ENCODE results near the gene DEPDC5. TPM values are rescaled to one million over a fixed set of nuclear protein-coding genes. Genes with fewer than 3 reads are reported as not detected.
"Not testable (repeated sequence)": the region's sequence is repeated elsewhere in the genome, so short reads cannot be mapped to it uniquely, and the experiment has no call there.

DEPDC5 gene
- 10 to 100 TPM in 3 of 4 donors, 1 to 10 TPM in 1; 9.3 to 20.8 (median 12.0) TPM for total RNA-seq
- 10 to 100 TPM in 2 of 3 donors, 1 to 10 TPM in 1; 8.4 to 21.3 (median 12.9) TPM for polyA plus RNA-seq

DNA sequence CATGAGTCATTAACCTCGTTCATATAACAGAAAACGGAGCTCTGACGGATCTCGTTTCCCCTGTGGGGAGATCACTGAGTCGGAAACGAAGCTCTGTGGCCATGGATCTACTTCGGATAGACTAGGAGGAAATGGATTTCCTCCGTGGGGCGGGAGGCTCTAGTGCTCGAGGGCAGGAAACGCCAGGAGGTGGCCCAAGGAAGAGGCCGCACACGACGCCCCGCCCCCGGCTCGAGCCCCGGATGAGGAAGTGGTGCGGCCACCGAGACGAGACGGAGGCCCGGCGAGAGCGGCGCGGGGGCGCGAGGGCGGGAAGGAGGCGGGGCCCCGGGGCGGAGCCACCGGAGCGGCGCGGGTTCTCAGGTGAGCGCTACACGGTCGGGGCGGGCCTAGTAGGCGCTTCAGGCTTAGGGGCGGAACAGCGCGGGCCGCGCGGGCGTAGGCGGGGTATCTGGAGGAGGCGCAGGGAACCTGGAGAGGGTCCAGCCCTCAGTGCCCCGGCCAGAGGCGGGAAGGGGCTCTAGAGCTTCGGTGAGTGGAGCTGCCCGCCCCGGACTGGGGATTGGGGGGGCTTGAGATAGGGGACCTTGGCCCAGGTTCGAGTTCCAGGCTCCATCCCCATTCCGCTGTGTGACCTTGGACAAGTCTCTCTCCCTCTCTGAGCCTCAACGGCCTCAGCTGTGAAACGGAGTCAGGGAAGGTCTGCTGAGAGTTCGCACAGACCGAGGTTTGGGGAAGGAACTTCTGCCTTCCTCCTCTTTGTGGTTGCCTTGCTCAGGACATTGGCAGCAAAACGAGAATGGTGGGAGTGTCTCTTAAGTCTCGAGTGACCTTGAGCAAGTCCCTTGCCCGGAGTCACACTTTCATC is at the start of gene DEPDC5:
Gene DEPDC5 (plus strand): TSS at position 386 of the 868 bp plus-strand sequence. CDS start 903 bp downstream, outside the sequence.
- H3K4me3 ChIP-seq, result peak within 1 kb of the TSS; percentile 71 to 95 (median 82)
- DNase-seq, result peak; percentile 97
- peak within 1 kb of the TSS; percentile 88 to 93 (median 91) for H3K27ac ChIP-seq
- no peaks in the 10 kb centered on the region for H3K27me3 ChIP-seq
- peaks cover 0 to 33% (median 32%) of the 10 kb centered on the region in 4 donors for H3K4me1 ChIP-seq
- H3K36me3 ChIP-seq, result peaks cover 0 to 23% (median 0%) of the 10 kb centered on the region in 4 donors
- intact Hi-C loops (cut with DNase I), result loop anchor here (2.0 to 10.0 kb wide), 2 partner anchors 91 to 191 kb away; partner anchors contain the start of genes PISD and YWHAH
- no peaks in the 10 kb centered on the region for H3K9me3 ChIP-seq
- WGBS, 2 donors, result 1% methylated on average over 65 of the region's 65 CpGs
- TF ChIP-seq POLR2AphosphoS5 (IDR thresholded peaks at IDR 0.05) (peak; percentile 84 to 94 (median 91)), POLR2A (IDR thresholded peaks at IDR 0.05) (peak; percentile 52 to 72)
- TF ChIP-seq, protein P1, sequence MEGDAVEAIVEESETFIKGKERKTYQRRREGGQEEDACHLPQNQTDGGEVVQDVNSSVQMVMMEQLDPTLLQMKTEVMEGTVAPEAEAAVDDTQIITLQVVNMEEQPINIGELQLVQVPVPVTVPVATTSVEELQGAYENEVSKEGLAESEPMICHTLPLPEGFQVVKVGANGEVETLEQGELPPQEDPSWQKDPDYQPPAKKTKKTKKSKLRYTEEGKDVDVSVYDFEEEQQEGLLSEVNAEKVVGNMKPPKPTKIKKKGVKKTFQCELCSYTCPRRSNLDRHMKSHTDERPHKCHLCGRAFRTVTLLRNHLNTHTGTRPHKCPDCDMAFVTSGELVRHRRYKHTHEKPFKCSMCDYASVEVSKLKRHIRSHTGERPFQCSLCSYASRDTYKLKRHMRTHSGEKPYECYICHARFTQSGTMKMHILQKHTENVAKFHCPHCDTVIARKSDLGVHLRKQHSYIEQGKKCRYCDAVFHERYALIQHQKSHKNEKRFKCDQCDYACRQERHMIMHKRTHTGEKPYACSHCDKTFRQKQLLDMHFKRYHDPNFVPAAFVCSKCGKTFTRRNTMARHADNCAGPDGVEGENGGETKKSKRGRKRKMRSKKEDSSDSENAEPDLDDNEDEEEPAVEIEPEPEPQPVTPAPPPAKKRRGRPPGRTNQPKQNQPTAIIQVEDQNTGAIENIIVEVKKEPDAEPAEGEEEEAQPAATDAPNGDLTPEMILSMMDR (IDR thresholded peaks at IDR 0.05), result no peak

GRCh38 chr22:31707519-31707918 is 46.3 kb upstream of the DEPDC5 start:
- Histone ChIP-seq H3K9me3 (no peaks in the 10 kb centered on the region), H3K27ac (no peak overlapping the region), H3K27me3 (no peaks in the 10 kb centered on the region), H3K36me3 (peaks cover 16 to 68% (median 27%) of the 10 kb centered on the region in 4 donors), H3K4me3 (no peak overlapping the region), H3K4me1 (no peaks in the 10 kb centered on the region)
- DNase-seq, result no peak
- 18 to 76% methylated on average over 8 of the region's 8 CpGs for WGBS, 2 donors
- intact Hi-C loops (cut with DNase I), result no loop called here
- TF ChIP-seq, protein P1 (IDR thresholded peaks at IDR 0.05), result no peak
- TF ChIP-seq POLR2AphosphoS5 (IDR thresholded peaks at IDR 0.05) (no peak), POLR2A (IDR thresholded peaks at IDR 0.05) (no peak), EP300 (IDR thresholded peaks at IDR 0.05) (no peak)

- H3K9me3 ChIP-seq; H3K4me3 ChIP-seq; H3K27ac ChIP-seq; intact Hi-C loops (cut with DNase I); DNase-seq; H3K27me3 ChIP-seq; H3K4me1 ChIP-seq: not testable (repeated sequence)
- peaks cover 3 to 70% (median 32%) of the 10 kb centered on the region in 4 donors for H3K36me3 ChIP-seq
- WGBS, 2 donors, result 94 to 95% methylated on average over 12 of the region's 12 CpGs
These were observed 42.6 kb upstream of the DEPDC5 start for GRCh38 chr22:31711226-31711625.

DNA sequence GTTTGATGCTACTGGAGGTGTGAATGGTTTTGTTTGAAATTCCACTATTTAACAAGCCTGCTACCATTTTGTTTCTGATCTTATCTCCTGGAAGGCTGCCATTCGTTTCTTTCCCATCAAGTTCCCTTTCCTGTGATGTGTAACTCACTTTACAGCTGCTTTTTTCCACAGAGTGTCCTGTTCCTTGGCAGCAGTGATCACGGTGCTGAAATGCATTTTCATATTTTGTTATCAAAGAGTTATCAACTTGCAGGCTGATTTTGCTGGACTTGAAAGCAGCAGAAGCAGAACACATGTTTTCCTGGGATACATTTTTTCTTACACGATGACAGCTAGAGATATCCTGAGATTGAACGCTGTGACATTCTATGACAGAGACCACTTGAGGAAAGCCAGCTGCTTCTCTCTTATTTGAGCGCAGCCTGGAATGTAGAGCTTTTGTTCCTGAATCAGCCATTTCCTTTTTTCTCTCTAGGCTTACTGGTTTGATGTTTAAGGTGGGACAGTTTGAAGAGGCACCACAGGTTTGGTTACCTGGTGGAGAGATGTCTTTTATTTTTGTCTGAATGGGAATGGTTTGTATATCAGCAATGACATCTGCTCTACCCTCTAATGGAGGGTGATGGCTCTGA is 38.6 kb upstream of the DEPDC5 start:
- DNase-seq, result no peak
- 92 to 95% methylated on average over 5 of the region's 5 CpGs for WGBS, 2 donors
- TF ChIP-seq POLR2AphosphoS5 (IDR thresholded peaks at IDR 0.05) (no peak), POLR2A (IDR thresholded peaks at IDR 0.05) (no peak), EP300 (IDR thresholded peaks at IDR 0.05) (no peak)
- TF ChIP-seq, protein P1 (IDR thresholded peaks at IDR 0.05), result no peak
- Histone ChIP-seq H3K4me1 (no peaks in the 10 kb centered on the region), H3K36me3 (peaks cover 9 to 81% (median 42%) of the 10 kb centered on the region in 4 donors), H3K4me3 (no peak overlapping the region), H3K9me3 (no peaks in the 10 kb centered on the region), H3K27me3 (no peaks in the 10 kb centered on the region), H3K27ac (no peak overlapping the region)
- intact Hi-C loops (cut with DNase I), result no loop called here

All from sigmoid colon (tissue), 7 donors.